Muscle of leg (tissue), 11 donors: Measurements from ENCODE around the gene CDH24. TPM values are rescaled to one million over a fixed set of nuclear protein-coding genes. Genes with fewer than 3 reads are reported as not detected.
A peak's percentile ranks its signal among the peaks of the same experiment; 100 is the strongest.

Source experiments
- DNase-seq: peaks from one replicate; pipeline ENCODE4 v3.0.0; 2013
- H3K27ac ChIP-seq: one replicate; pipeline ENCODE4 v1.5.1; 2013; ENCODE audit warnings: mild to moderate bottlenecking, low read length, control low read depth
- H3K27me3 ChIP-seq: one replicate; pipeline ENCODE4 v1.6.1; 2013; ENCODE audit warnings: low read length; ENCODE audit not compliant: control insufficient read depth, insufficient read depth
- H3K36me3 ChIP-seq: one replicate; pipeline ENCODE4 v1.6.1; 2013; ENCODE audit warnings: low read length; ENCODE audit not compliant: control insufficient read depth, insufficient read depth
- H3K4me1 ChIP-seq: one replicate; pipeline ENCODE4 v1.6.1; 2013; ENCODE audit warnings: low read length; ENCODE audit not compliant: control insufficient read depth, insufficient read depth
- H3K4me3 ChIP-seq: one replicate; pipeline ENCODE4 v1.5.1; 2013; ENCODE audit warnings: low read length, control low read depth
- H3K9me3 ChIP-seq: replicated peaks from 2 replicates; pipeline ENCODE4 v1.6.1; 2013; ENCODE audit warnings: low read depth, low read length; ENCODE audit not compliant: control insufficient read depth
- WGBS: methylation state at CpG from one replicate; pipeline ENCODE4 v1.1.5; 2013; ENCODE audit warnings: missing lambda C conversion rate; ENCODE audit not compliant: insufficient coverage; 5-methylcytosine and 5-hydroxymethylcytosine counted together
- polyA plus RNA-seq, 8 donors: library from polyadenylated mRNA; unstranded; fragments of 120-200 nt; gene quantifications; one replicate each; pipeline versions ENCODE4 v1.2.1 to v1.2.3, GENCODE V29; 2013; ENCODE audit warnings: inconsistent platforms in 1 of 8, low replicate concordance in 1 of 8; ENCODE audit not compliant: insufficient read length in 8 of 8, insufficient read depth in 1 of 8
- total RNA-seq: library from RNA; stranded (reverse); fragments of 120-200 nt; gene quantifications from one replicate; pipeline ENCODE4 v1.2.4, GENCODE V29; 2013

CDH24 gene
- total and polyA plus RNA-seq, 9 donors: 2.1 to 6.8 (median 4.8) TPM

- Histone ChIP-seq H3K27ac (peak overlapping the region; percentile 20), H3K36me3 (peaks cover 7% of the 10 kb centered on the region), H3K9me3 (no peaks in the 10 kb centered on the region), H3K27me3 (no peaks in the 10 kb centered on the region), H3K4me3 (no peak overlapping the region), H3K4me1 (peaks cover 6% of the 10 kb centered on the region)
- WGBS: 85% methylated on average over 8 of the region's 13 CpGs
- DNase-seq: no peak
These were observed 11.6 kb downstream of the CDH24 start for GRCh38 chr14:23045419-23046357.

- peaks cover 6% of the 10 kb centered on the region for H3K4me1 ChIP-seq
- H3K4me3 ChIP-seq: no peak overlapping the region
- H3K27me3 ChIP-seq: no peaks in the 10 kb centered on the region
- no peak for DNase-seq
- no peak overlapping the region for H3K27ac ChIP-seq
- H3K36me3 ChIP-seq: peaks cover 7% of the 10 kb centered on the region
- no peaks in the 10 kb centered on the region for H3K9me3 ChIP-seq
- WGBS: 82% methylated on average over 4 of the region's 8 CpGs
These were observed 12.5 kb downstream of the CDH24 start for GRCh38 chr14:23044840-23045239.

GRCh38 chr14:23043754-23044153 lies 13.6 kb downstream of the CDH24 start:
- no peaks in the 10 kb centered on the region for H3K9me3 ChIP-seq
- peaks cover 3% of the 10 kb centered on the region for H3K36me3 ChIP-seq
- H3K27me3 ChIP-seq: no peaks in the 10 kb centered on the region
- WGBS: no CpG with 5 or more reads among the region's 3 CpGs
- H3K4me1 ChIP-seq: peaks cover 6% of the 10 kb centered on the region
- no peak overlapping the region for H3K4me3 ChIP-seq
- DNase-seq: no peak
- H3K27ac ChIP-seq: no peak overlapping the region

- H3K4me1 ChIP-seq: peaks cover 6% of the 10 kb centered on the region
- WGBS: 71% methylated on average over 3 of the region's 6 CpGs
- no peaks in the 10 kb centered on the region for H3K36me3 ChIP-seq
- no peaks in the 10 kb centered on the region for H3K9me3 ChIP-seq
- no peak overlapping the region for H3K4me3 ChIP-seq
- no peak overlapping the region for H3K27ac ChIP-seq
- no peaks in the 10 kb centered on the region for H3K27me3 ChIP-seq
- DNase-seq: no peak
These were observed 14.2 kb downstream of the CDH24 start for GRCh38 chr14:23043145-23043544.

GRCh38 chr14:23042162-23042965 lies 15.0 kb downstream of the CDH24 start, which contains the start of gene PSMB11:
Gene PSMB11 (plus strand): TSS chr14:23042212. CDS start chr14:23042226, 14 bp downstream.
- Histone ChIP-seq H3K9me3 (no peaks in the 10 kb centered on the region), H3K27me3 (no peaks in the 10 kb centered on the region), H3K27ac (no peak within 1 kb of the TSS), H3K36me3 (no peaks in the 10 kb centered on the region), H3K4me1 (peaks cover 6% of the 10 kb centered on the region), H3K4me3 (no peak within 1 kb of the TSS)
- 93% methylated on average over 36 of the region's 36 CpGs for WGBS
- DNase-seq: no peak

GRCh38 chr14:23041729-23042128 lies 15.6 kb downstream of the CDH24 start:
- no peaks in the 10 kb centered on the region for H3K27me3 ChIP-seq
- peaks cover 6% of the 10 kb centered on the region for H3K4me1 ChIP-seq
- no peak overlapping the region for H3K27ac ChIP-seq
- no peak overlapping the region for H3K4me3 ChIP-seq
- H3K9me3 ChIP-seq: no peaks in the 10 kb centered on the region
- DNase-seq: no peak
- H3K36me3 ChIP-seq: no peaks in the 10 kb centered on the region
- 52% methylated on average over 4 of the region's 8 CpGs for WGBS

- H3K27me3 ChIP-seq: no peaks in the 10 kb centered on the region
- H3K36me3 ChIP-seq: no peaks in the 10 kb centered on the region
- H3K4me3 ChIP-seq: no peak overlapping the region
- WGBS: no CpG with 5 or more reads among the region's 4 CpGs
- no peaks in the 10 kb centered on the region for H3K9me3 ChIP-seq
- DNase-seq: no peak
- peaks cover 5% of the 10 kb centered on the region for H3K4me1 ChIP-seq
- H3K27ac ChIP-seq: no peak overlapping the region
These were observed 17.2 kb downstream of the CDH24 start for GRCh38 chr14:23040100-23040499.

GRCh38 chr14:23035303-23036144 lies 21.8 kb downstream of the CDH24 start:
- Histone ChIP-seq H3K27ac (peak overlapping the region; percentile 98), H3K4me3 (peak overlapping the region; percentile 83), H3K9me3 (no peaks in the 10 kb centered on the region), H3K4me1 (peaks cover 11% of the 10 kb centered on the region), H3K27me3 (no peaks in the 10 kb centered on the region), H3K36me3 (peaks cover 24% of the 10 kb centered on the region)
- no peak for DNase-seq
- no CpG with 5 or more reads among the region's 14 CpGs for WGBS

GRCh38 chr14:23034498-23035302 lies 22.6 kb downstream of the CDH24 start, which contains the start of gene PSMB5:
Gene PSMB5 (minus strand): TSS chr14:23034900. CDS start chr14:23034881, 19 bp downstream.
- peak within 1 kb of the TSS; percentile 98 for H3K27ac ChIP-seq
- no peaks in the 10 kb centered on the region for H3K9me3 ChIP-seq
- peak within 1 kb of the TSS; percentile 83 for H3K4me3 ChIP-seq
- H3K4me1 ChIP-seq: peaks cover 11% of the 10 kb centered on the region
- DNase-seq: peak; percentile 98
- H3K27me3 ChIP-seq: no peaks in the 10 kb centered on the region
- 0% methylated on average over 26 of the region's 36 CpGs for WGBS
- H3K36me3 ChIP-seq: peaks cover 27% of the 10 kb centered on the region
